Endothelial cell of umbilical vein (primary cell): ENCODE measurements around the gene SLC38A10. TPM values are rescaled to one million over a fixed set of nuclear protein-coding genes. Genes with fewer than 3 reads are reported as not detected.

ENCODE experiments used
- BruUV-seq: library from RNA; stranded (reverse); fragments of 400-500 nt; replicated peaks from 2 replicates; lab custom pipeline; 2021; lab: Mats Ljungman, UMichigan
- CTCF ChIA-PET: fragments of 300-600, 350-600 bp; sonication (Branson Sonifier 250); formaldehyde crosslinking; loops from one replicate; lab custom pipeline; 2021; ENCODE audit warnings: antibody characterized with exemption, inconsistent platforms; lab: Charles Lee
- POLR2A ChIA-PET: fragments of 300-600, 350-600 bp; sonication (Branson Sonifier 250); formaldehyde crosslinking; loops from one replicate; lab custom pipeline; 2021; ENCODE audit warnings: antibody characterized with exemption, inconsistent platforms; lab: Charles Lee
- DNase-seq: peaks from one replicate; pipeline ENCODE4 v3.0.0-alpha.2; 2011; ENCODE audit warnings: low read depth, low spot score
- FAIRE-seq: peaks from 2 replicates; lab custom pipeline; 2011; peaks lifted over from hg19 to GRCh38; lab: Jason Lieb, UNC
- H2AFZ ChIP-seq: 2 replicates; pipeline ENCODE4 v1.6.0; 2012; ENCODE audit warnings: low read depth, low read length, control low read depth, inconsistent platforms
- H3K27ac ChIP-seq: 2 replicates; pipeline ENCODE4 v1.5.1; 2011; ENCODE audit warnings: low read depth, mild to moderate bottlenecking, control low read depth, low read length, moderate library complexity; ENCODE audit not compliant: insufficient read depth
- H3K27me3 ChIP-seq, 2 experiments: 2 replicates each; pipeline versions ENCODE4 v1.6.0 to v1.6.1; 2011; ENCODE audit warnings: low read length in 2 of 2, mixed read lengths in 1 of 2; ENCODE audit not compliant: control insufficient read depth in 2 of 2, insufficient read depth in 2 of 2
- H3K36me3 ChIP-seq, 2 experiments: 2 replicates in 1 of 2; 3 replicates in 1 of 2; pipeline ENCODE4 v1.5.1; 2011; ENCODE audit warnings: low read length in 2 of 2, mild to moderate bottlenecking in 1 of 2, moderate library complexity in 1 of 2; ENCODE audit not compliant: control insufficient read depth in 2 of 2, insufficient read depth in 2 of 2; ENCODE audit errors: extremely low read depth in 1 of 2
- H3K4me1 ChIP-seq: 3 replicates; pipeline ENCODE4 v1.5.1; 2011; ENCODE audit warnings: mild to moderate bottlenecking, low read length; ENCODE audit not compliant: control insufficient read depth, insufficient read depth; ENCODE audit errors: extremely low read depth
- H3K4me2 ChIP-seq: 2 replicates; pipeline ENCODE4 v1.6.1; 2011; ENCODE audit warnings: low read length, control low read depth, mixed read lengths; ENCODE audit not compliant: insufficient read depth
- H3K4me3 ChIP-seq, 3 experiments: fragments of 200-600 bp in 1 of 3; sonication (generic), shearing (Covaris generic) in 1 of 3; replicated peaks in 1 of 3; 2 replicates each; pipeline ENCODE4 v1.5.1; 2011 to 2016; ENCODE audit warnings: control low read depth in 3 of 3, low read length in 3 of 3, mild to moderate bottlenecking in 2 of 3, inconsistent platforms in 1 of 3, low read depth in 1 of 3, moderate library complexity in 1 of 3; ENCODE audit not compliant: insufficient read depth in 1 of 3
- H3K79me2 ChIP-seq: 2 replicates; pipeline ENCODE4 v1.6.0; 2012; ENCODE audit warnings: low read length, inconsistent platforms; ENCODE audit not compliant: control insufficient read depth, insufficient read depth
- H3K9ac ChIP-seq: replicated peaks from 2 replicates; pipeline ENCODE3; 2011; ENCODE audit warnings: low read length, control low read depth; ENCODE audit not compliant: insufficient read depth; ENCODE audit errors: extremely low read depth
- H3K9me1 ChIP-seq: replicated peaks from 3 replicates; pipeline ENCODE4 v1.6.0; 2011; ENCODE audit warnings: mild to moderate bottlenecking, low read length; ENCODE audit not compliant: control insufficient read depth, insufficient read depth; ENCODE audit errors: extremely low read depth
- H3K9me3 ChIP-seq: replicated peaks from 2 replicates; pipeline ENCODE4 v1.5.1; 2012; ENCODE audit warnings: low read length, inconsistent platforms; ENCODE audit not compliant: control insufficient read depth, insufficient read depth
- H4K20me1 ChIP-seq: replicated peaks from 2 replicates; pipeline ENCODE3; 2011; ENCODE audit warnings: mild to moderate bottlenecking, low read length; ENCODE audit not compliant: control insufficient read depth, insufficient read depth; ENCODE audit errors: extremely low read depth
- EZH2 ChIP-seq: IDR thresholded peaks from 2 replicates; pipeline ENCODE4 v1.6.1; 2012; ENCODE audit warnings: borderline replicate concordance, low read depth, mild to moderate bottlenecking, moderate library complexity, low read length, inconsistent platforms; ENCODE audit not compliant: severe bottlenecking
- FOS ChIP-seq: IDR thresholded peaks from 2 replicates; pipeline ENCODE4 v1.6.1; 2011; ENCODE audit warnings: mild to moderate bottlenecking, low read length, moderate library complexity, borderline replicate concordance; ENCODE audit not compliant: insufficient read depth
- GATA2 ChIP-seq: IDR thresholded peaks from 2 replicates; pipeline ENCODE4 v1.7.0; 2011; ENCODE audit warnings: low read depth, mild to moderate bottlenecking, moderate library complexity, mixed read lengths, low read length; ENCODE audit not compliant: insufficient read length, insufficient read depth
- JUN ChIP-seq: IDR thresholded peaks from 2 replicates; pipeline ENCODE4 v1.6.1; 2011; ENCODE audit warnings: borderline replicate concordance, low read depth; ENCODE audit not compliant: insufficient read length, insufficient read depth
- MYC ChIP-seq: IDR thresholded peaks from one replicate; pipeline ENCODE4 v1.6.1; 2011; ENCODE audit warnings: mild to moderate bottlenecking, low read depth, low read length
- POLR2A ChIP-seq: IDR thresholded peaks from 2 replicates; pipeline ENCODE4 v1.6.1; 2012; ENCODE audit warnings: low read depth, mild to moderate bottlenecking, control low read depth, low read length
- POLR2AphosphoS5 ChIP-seq: IDR thresholded peaks from 2 replicates; pipeline ENCODE4 v1.6.1; 2012; ENCODE audit warnings: low read depth, mild to moderate bottlenecking, control low read depth, low read length, moderate library complexity; ENCODE audit not compliant: insufficient read depth
- dilution Hi-C: fragments of 300-500 bp; cut with MboI; formaldehyde crosslinking; loops from one replicate; pipeline ENCODE4 v1.15.0; 2019; ENCODE audit warnings: low sequenced_read_pairs; ENCODE audit not compliant: extremely low pct_ligation_motif_present
- intact Hi-C: fragments of 100-400 bp; cut with micrococcal nuclease; formaldehyde crosslinking; loops from one replicate; pipeline ENCODE4 v1.10.0; 2022
- polyA plus RNA-seq, 4 experiments: library from polyadenylated mRNA; depleted of rRNA in 3 of 4; stranded (reverse) in 3 of 4; unstranded in 1 of 4; fragments of >200 nt; gene quantifications; 2 replicates each; pipeline versions ENCODE4 v1.2.1 to v1.2.3, GENCODE V29; 2011 to 2012; ENCODE audit warnings: missing spikeins in 1 of 4
- total RNA-seq: library from RNA; stranded (reverse); gene quantifications from 2 replicates; pipeline ENCODE4 v1.2.3, GENCODE V29; 2021
- TF ChIP-seq, protein P1 (sequence below), 2 donors: IDR thresholded peaks; 1 replicate in 1 of 2; 2 replicates in 1 of 2; pipeline ENCODE4 v1.5.1; 2011; ENCODE audit warnings: low read length in 2 of 2, mild to moderate bottlenecking in 2 of 2, moderate library complexity in 2 of 2, control low read depth in 1 of 2, inconsistent platforms in 1 of 2, low read depth in 1 of 2; ENCODE audit not compliant: insufficient read depth in 1 of 2; ENCODE audit errors: extremely low read depth in 1 of 2
- TF ChIP-seq, protein P2 (sequence below): IDR thresholded peaks from 2 replicates; pipeline ENCODE4 v1.6.1; 2011; ENCODE audit not compliant: insufficient read depth, insufficient read length

SLC38A10 gene
- total and polyA plus RNA-seq, 2 donors (not counting 3 experiments of a cell fraction or from before 2014, with no cell fraction given): 72.7 to 113 TPM

DNA sequence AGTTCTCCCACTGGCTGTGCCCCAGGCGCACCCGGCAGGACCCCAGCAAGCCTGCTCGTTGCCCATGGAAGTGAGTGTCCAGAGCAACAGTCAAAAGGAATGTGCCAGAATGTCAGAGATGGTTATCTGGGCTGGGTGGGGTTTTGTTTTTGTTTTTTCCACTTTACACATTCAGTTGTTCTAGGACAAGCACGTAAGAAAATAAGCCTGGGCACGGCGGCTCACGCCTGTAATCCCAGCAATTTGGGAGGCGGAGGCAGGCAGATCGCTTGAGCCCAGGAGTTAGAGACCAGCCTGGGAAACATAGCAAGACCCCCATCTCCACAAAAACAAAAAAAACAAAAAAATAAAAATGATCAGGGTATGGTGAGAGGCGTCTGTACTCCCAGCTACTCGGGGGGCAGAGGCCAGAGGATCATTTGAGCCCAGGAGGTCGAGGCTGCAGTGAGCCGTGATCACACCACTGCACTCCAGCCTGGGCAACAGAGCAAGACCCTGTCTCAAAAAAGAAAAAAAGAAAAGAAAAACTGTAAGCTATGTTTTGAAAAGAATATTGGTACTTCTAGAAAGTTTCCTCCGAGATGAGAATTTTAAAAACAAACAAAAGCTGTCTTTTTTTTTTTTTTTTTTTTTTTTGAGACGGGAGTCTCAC, 47.6 kb downstream of the SLC38A10 start:
- no peak for TF ChIP-seq FOS
- TF ChIP-seq POLR2AphosphoS5: no peak
- TF ChIP-seq POLR2A: no peak
- TF ChIP-seq EZH2: no peak
- no peak for TF ChIP-seq GATA2
- TF ChIP-seq MYC: no peak
- TF ChIP-seq, protein P1, sequence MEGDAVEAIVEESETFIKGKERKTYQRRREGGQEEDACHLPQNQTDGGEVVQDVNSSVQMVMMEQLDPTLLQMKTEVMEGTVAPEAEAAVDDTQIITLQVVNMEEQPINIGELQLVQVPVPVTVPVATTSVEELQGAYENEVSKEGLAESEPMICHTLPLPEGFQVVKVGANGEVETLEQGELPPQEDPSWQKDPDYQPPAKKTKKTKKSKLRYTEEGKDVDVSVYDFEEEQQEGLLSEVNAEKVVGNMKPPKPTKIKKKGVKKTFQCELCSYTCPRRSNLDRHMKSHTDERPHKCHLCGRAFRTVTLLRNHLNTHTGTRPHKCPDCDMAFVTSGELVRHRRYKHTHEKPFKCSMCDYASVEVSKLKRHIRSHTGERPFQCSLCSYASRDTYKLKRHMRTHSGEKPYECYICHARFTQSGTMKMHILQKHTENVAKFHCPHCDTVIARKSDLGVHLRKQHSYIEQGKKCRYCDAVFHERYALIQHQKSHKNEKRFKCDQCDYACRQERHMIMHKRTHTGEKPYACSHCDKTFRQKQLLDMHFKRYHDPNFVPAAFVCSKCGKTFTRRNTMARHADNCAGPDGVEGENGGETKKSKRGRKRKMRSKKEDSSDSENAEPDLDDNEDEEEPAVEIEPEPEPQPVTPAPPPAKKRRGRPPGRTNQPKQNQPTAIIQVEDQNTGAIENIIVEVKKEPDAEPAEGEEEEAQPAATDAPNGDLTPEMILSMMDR (IDR thresholded peaks at IDR 0.05; ENCODE audit: extremely low read depth in 1 of 2, insufficient read depth in 1 of 2, low read depth in 1 of 2, low read length in 2 of 2): no peak
- no peak for TF ChIP-seq JUN
- TF ChIP-seq, protein P2, sequence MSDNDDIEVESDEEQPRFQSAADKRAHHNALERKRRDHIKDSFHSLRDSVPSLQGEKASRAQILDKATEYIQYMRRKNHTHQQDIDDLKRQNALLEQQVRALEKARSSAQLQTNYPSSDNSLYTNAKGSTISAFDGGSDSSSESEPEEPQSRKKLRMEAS: no peak
- dilution Hi-C loops (no loop called here), intact Hi-C loops (no loop called here)
- Histone ChIP-seq H4K20me1 (no peaks in the 10 kb centered on the region), H3K27ac (no peak overlapping the region), H2AFZ (no peak overlapping the region), H3K9me3 (no peaks in the 10 kb centered on the region), H3K9me1 (no peaks in the 10 kb centered on the region), H3K4me3 (no peak overlapping the region), H3K4me1 (no peaks in the 10 kb centered on the region), H3K36me3 (peaks cover 0 to 9% of the 10 kb centered on the region in 2 experiments), H3K9ac (no peak overlapping the region), H3K79me2 (no peaks in the 10 kb centered on the region), H3K4me2 (no peak overlapping the region), H3K27me3 (no peaks in the 10 kb centered on the region)
- BruUV-seq: no TSS peak
- ChIA-PET POLR2A (no interaction called here), CTCF (no interaction called here)
- DNase-seq (no peak), FAIRE-seq (no peak)
